NOMO-1 treated with dmso at 0.1 percent for 144 hours (cell line): ENCODE measurements around the gene FSTL4.

Source experiments
- DNase-seq: peaks from one replicate; lab custom pipeline; 2025; ENCODE audit not compliant: unreplicated experiment; lab: John Stamatoyannopoulos, UW

The FSTL4 gene

GRCh38 chr5:133275631-133276030, 336.7 kb downstream of the FSTL4 start:
- no peak for DNase-seq

GRCh38 chr5:133274597-133274935, 337.8 kb downstream of the FSTL4 start:
- no peak for DNase-seq

- DNase-seq = no peak
These were observed 338.4 kb downstream of the FSTL4 start for GRCh38 chr5:133273661-133274596.

- DNase-seq = no peak
These were observed 340.0 kb downstream of the FSTL4 start for GRCh38 chr5:133272345-133272744.

GRCh38 chr5:133271606-133272005, 340.7 kb downstream of the FSTL4 start:
- DNase-seq = no peak

- no peak for DNase-seq
These were observed 342.6 kb downstream of the FSTL4 start for GRCh38 chr5:133269691-133270090.

GRCh38 chr5:133267601-133268000, 344.7 kb downstream of the FSTL4 start:
- DNase-seq = no peak

GRCh38 chr5:133266966-133267365, 345.4 kb downstream of the FSTL4 start:
- DNase-seq = no peak

GRCh38 chr5:133266527-133266878, 345.8 kb downstream of the FSTL4 start:
- no peak for DNase-seq

GRCh38 chr5:133265720-133266526, 346.4 kb downstream of the FSTL4 start:
- DNase-seq = peak; percentile 42

GRCh38 chr5:133265257-133265656, 347.1 kb downstream of the FSTL4 start:
- no peak for DNase-seq

- no peak for DNase-seq
These were observed 349.7 kb downstream of the FSTL4 start for GRCh38 chr5:133262690-133263089.

- no peak for DNase-seq
These were observed 350.3 kb downstream of the FSTL4 start for GRCh38 chr5:133261993-133262392.

- DNase-seq = no peak
These were observed 351.6 kb downstream of the FSTL4 start for GRCh38 chr5:133260715-133261114.

- DNase-seq = no peak
These were observed 352.9 kb downstream of the FSTL4 start for GRCh38 chr5:133259199-133259997.

GRCh38 chr5:133257977-133258376, 354.4 kb downstream of the FSTL4 start:
- DNase-seq = no peak

- no peak for DNase-seq
These were observed 356.1 kb downstream of the FSTL4 start for GRCh38 chr5:133256276-133256675.

- no peak for DNase-seq
These were observed 357.5 kb downstream of the FSTL4 start for GRCh38 chr5:133254803-133255202.

GRCh38 chr5:133253671-133254070, 358.7 kb downstream of the FSTL4 start:
- DNase-seq = no peak

- no peak for DNase-seq
These were observed 359.3 kb downstream of the FSTL4 start for GRCh38 chr5:133253070-133253469.

- no peak for DNase-seq
These were observed 360.2 kb downstream of the FSTL4 start for GRCh38 chr5:133252133-133252480.
